ENCODE measurements around the gene RPEL1.

GRCh38 chr10:103246324-103246723 is 637 bp downstream of the RPEL1 start:
- TF ChIP-seq CTCF (IDR thresholded peaks at IDR 0.05) (no peak), POLR2A (IDR thresholded peaks at IDR 0.05) (no peak)
